Retinal pigment epithelial cell (primary cell): ENCODE results near the gene COLEC11.
"Not testable (repeated sequence)": the region's sequence is repeated elsewhere in the genome, so short reads cannot be mapped to it uniquely, and the experiment has no call there.

Experiments used
- DNase-seq: peaks from one replicate; pipeline ENCODE4 v3.0.0-alpha.2; 2010; ENCODE audit warnings: low read depth
- H3K4me3 ChIP-seq: 2 replicates; pipeline ENCODE4 v1.5.1; 2011; ENCODE audit warnings: mild to moderate bottlenecking, low read length, control low read depth, moderate library complexity
- TF ChIP-seq, protein P1 (sequence below): conservative IDR thresholded peaks from 2 replicates; pipeline ENCODE4 v1.5.1; 2011; ENCODE audit warnings: low read depth, low read length, control low read depth, inconsistent platforms

COLEC11 gene

DNA sequence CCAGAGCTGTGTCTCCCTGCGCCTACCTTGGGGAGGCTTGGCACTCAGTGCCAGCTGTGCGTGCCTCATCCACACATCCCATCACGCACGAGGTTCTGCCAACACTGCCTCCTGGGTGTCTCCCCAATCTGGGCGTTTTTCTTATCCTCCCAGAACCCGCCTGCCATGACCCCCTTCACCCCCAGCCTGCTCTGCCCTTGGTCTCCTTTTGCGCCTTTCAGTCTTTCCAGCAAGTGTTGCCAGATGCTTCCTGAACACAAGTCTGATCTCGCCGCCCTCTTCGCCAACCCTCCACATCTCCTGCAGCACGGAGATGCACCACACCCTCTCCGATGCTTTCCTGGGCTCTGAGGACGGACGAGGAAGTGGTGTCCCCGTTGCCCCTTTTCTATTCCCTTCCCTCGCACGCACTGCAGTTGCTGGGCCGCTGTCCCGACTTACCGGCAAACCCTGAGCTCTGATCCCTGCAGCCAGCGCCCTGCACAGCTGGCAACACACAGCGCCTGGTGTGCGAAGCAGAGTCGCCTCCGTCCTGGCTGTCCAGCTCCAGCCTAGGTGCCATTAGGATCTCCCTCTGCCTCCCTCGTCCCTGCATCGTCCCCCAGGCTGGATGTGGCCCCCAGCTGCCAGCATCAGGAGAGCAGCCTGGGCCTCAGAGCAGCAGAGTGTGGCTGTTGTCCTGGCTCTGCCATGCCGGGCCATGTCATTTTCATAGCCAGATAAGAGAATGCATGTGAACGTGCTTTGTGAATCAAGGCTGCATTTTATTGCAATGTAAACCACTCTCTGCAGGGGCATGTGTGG lies 40.5 kb downstream of the COLEC11 start:
- H3K4me3 ChIP-seq = no peak overlapping the region
- DNase-seq = no peak
- TF ChIP-seq, protein P1, sequence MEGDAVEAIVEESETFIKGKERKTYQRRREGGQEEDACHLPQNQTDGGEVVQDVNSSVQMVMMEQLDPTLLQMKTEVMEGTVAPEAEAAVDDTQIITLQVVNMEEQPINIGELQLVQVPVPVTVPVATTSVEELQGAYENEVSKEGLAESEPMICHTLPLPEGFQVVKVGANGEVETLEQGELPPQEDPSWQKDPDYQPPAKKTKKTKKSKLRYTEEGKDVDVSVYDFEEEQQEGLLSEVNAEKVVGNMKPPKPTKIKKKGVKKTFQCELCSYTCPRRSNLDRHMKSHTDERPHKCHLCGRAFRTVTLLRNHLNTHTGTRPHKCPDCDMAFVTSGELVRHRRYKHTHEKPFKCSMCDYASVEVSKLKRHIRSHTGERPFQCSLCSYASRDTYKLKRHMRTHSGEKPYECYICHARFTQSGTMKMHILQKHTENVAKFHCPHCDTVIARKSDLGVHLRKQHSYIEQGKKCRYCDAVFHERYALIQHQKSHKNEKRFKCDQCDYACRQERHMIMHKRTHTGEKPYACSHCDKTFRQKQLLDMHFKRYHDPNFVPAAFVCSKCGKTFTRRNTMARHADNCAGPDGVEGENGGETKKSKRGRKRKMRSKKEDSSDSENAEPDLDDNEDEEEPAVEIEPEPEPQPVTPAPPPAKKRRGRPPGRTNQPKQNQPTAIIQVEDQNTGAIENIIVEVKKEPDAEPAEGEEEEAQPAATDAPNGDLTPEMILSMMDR = no peak

DNA sequence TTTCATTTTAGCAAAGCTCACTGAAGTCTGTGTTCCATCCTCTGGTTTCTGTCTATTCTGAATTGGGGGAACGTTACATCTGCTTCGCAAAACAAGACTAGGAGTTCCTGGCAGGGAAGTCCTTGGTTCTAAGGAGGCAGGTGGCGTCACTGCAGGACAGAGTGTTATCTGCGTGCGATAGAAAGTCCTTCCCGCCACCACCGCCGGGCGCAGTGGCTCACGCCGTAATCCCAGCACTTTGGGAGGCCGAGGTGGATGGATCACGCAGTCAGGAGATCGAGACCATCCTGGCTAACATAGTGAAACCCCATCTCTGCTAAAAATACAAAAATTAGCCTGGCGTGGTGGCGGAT lies 41.0 kb downstream of the COLEC11 start:
- DNase-seq = not testable (repeated sequence)

DNA sequence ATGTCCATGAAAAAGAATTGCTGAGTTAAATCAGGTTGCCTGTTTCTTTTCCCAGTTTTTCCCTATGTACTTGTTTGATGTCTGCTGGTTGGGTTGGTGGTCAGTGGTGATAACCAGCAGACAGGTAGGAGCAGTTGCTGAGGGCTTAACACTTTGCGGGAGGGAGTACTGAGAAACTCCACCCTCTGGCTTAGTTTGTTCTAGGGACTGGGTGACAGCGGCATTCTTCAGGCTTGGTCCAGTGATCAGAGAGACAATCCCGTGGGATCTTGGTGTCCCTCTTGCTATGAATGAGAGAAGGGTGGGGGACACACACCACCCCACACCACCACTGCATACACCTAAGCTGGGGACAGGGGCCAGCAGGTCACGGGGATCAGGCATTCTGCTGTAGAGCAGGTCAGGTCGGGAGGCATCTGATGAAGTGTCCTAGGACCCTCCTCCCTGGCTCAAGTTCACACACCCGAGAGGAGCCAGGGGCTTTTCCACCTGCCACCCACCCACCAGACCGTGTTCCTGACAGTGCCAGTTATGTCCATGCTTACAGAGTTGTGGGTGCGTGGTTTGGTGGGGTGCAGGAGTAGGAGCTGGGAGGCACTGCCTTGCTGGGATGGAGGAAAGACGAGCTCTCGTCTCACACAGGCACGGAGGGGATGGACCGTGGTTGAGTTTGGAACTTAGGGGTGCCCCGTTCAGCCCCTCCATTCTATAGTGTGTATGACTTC lies 41.8 kb downstream of the COLEC11 start:
- no peak for DNase-seq
- TF ChIP-seq, protein P1 = no peak
- no peak overlapping the region for H3K4me3 ChIP-seq

More for the DNA sequence above, 41.0 kb downstream of the COLEC11 start:
- H3K4me3 ChIP-seq = not testable (repeated sequence)

DNA sequence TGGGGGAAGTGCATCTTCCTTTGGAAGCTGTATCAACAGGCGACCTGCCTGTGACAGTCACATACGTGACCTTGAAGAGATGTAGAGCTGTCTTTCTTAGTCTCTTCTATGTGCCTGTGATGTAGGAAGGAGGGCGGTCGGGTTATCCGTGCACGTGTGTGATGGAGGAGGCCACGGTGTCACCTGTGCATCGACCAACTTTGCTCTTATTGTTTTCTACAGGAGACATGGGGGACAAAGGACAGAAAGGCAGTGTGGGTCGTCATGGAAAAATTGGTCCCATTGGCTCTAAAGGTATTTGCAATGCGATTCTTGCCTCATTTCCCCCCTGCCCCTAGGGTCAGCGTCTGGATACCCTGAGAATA lies 42.4 kb downstream of the COLEC11 start:
- no peak overlapping the region for H3K4me3 ChIP-seq
- TF ChIP-seq, protein P1 = no peak
- DNase-seq = no peak

DNA sequence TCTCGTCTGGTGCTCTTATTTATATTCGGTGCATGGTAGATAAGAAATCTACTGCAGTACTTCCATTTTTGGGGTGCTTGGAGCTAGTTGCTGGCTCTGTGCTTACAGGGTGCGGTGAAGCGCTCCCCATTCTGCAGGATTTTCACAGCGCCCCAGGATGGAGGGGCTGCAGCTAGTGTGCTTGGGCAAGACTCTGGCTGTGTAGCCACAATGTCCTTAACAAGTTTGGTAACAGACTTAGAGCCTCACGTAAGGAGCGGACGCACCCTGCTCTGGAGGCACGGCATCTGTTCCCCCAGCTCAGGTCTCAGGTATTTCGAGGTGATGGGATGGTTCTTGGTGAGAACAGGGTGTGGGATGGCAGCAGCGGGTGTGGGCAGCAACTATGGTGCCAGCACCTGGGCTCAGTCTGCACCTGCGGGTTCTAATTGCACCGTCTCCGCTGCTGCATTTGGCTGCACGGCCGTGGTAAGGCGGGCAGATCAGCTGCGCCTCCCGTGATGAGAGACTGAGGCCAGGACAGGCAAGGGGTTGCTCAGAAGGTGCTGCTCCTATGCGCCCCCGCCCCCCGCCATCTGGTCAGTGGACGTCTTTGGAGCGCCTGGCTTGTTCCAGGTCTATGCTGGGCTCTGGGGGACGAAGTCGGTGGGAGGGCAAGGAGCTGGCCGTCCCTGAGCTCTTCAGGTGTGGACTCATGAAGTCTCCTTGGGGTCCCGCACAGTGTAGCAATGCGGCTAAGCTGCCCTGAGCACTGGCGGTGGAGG lies 43.0 kb downstream of the COLEC11 start:
- H3K4me3 ChIP-seq = no peak overlapping the region

DNA sequence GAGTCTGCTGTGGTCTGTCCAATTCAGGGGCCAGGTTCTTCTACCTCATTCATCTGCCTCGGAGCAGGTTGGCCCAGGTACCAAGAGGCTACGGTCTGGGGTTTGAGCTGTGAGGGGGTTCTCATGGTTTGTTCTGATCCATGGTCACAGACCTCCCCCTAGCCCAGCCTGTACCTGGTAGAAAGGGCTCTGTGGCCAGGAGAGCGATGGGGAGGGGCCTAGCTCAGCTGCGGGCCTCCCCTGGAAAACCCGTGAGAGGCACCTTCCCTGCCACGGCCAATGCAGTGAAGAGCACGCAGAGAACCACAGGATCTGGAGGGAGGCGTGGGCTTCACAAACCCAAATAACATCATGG lies 43.5 kb downstream of the COLEC11 start:
- no peak for DNase-seq
- H3K4me3 ChIP-seq = no peak overlapping the region
- TF ChIP-seq, protein P1 = no peak

More for the DNA sequence above, 43.0 kb downstream of the COLEC11 start:
- TF ChIP-seq, protein P1 = no peak
- no peak for DNase-seq

DNA sequence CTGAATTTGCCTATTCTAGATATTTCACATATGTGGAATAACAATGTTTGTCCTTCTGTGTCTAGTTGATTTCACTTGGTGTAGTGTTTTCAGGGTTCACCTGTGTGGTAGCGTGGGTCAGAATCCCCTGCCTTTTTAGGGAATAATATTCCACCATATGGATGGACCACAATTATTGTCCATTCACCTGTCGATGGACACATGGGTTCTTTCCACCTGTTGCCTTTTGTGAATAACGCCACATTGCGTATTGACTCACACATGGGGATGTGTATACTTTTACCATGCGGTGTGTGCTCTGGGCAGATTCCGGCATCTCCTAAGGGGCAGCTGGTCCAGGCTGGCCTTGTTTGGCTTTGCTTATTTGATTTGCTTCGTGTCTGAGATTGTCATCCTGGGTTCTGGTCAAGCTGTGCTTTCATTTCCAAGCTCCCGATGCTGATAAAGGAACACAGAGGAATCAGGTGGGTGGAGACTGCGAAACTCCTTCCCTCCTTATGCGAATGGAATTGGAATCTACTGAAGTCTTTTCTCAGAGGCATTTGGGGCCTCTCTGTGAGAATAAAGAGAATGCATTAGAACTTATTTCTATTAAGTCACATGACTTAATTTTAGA lies 44.2 kb downstream of the COLEC11 start:
- TF ChIP-seq, protein P1 = no peak
- DNase-seq = no peak
- H3K4me3 ChIP-seq = no peak overlapping the region
